Measurements from ENCODE around the gene PSD. TPM values are rescaled to one million over a fixed set of nuclear protein-coding genes. Genes with fewer than 3 reads are reported as not detected.
A peak's percentile ranks its signal among the peaks of the same experiment; 100 is the strongest.
"Not testable (repeated sequence)": the region's sequence is repeated elsewhere in the genome, so short reads cannot be mapped to it uniquely, and the experiment has no call there.

PSD gene
- total RNA-seq = 0.49 TPM
- long read RNA-seq = 0 reads

GRCh38 chr10:102418622-102419268, at the start of gene PSD:
TSS of gene PSD (minus strand) at chr10:102418785. CDS start at chr10:102417038, 1,747 bp downstream.
- DNase-seq (ENCODE audit: missing footprints) (no peak), ATAC-seq (no peak)
- intact Hi-C loops (cut with DNase I) = no loop called here

GRCh38 chr10:102467971-102468438, 49.4 kb upstream of the PSD start:
- no peak for ATAC-seq
- DNase-seq (ENCODE audit: missing footprints) = no peak
- intact Hi-C loops (cut with DNase I) = no loop called here

GRCh38 chr10:102467318-102467717, 48.7 kb upstream of the PSD start:
- no peak for DNase-seq (ENCODE audit: missing footprints)
- intact Hi-C loops (cut with DNase I) = no loop called here
- ATAC-seq = no peak

- DNase-seq (ENCODE audit: missing footprints) (no peak), ATAC-seq (no peak)
Observed at GRCh38 chr10:102465466-102465865, 46.9 kb upstream of the PSD start.

GRCh38 chr10:102463983-102464382, 45.4 kb upstream of the PSD start:
- intact Hi-C loops (cut with DNase I) = loop anchor here (5.0 kb wide), 1 partner anchor 38 kb away; the partner anchor contains the start of genes ACTR1A and SUFU
- DNase-seq (ENCODE audit: missing footprints) (no peak), ATAC-seq (no peak)

More at GRCh38 chr10:102465466-102465865, 46.9 kb upstream of the PSD start:
- intact Hi-C loops (cut with DNase I) = no loop called here

- no peak for DNase-seq (ENCODE audit: missing footprints)
- ATAC-seq = no peak
- intact Hi-C loops (cut with DNase I) = loop anchor here (5.0 kb wide), 1 partner anchor 40 kb away; the partner anchor contains the start of genes ACTR1A and SUFU
Observed at GRCh38 chr10:102462512-102463054, 44.0 kb upstream of the PSD start.

GRCh38 chr10:102461187-102462054, 42.8 kb upstream of the PSD start:
- peak; percentile 97 for DNase-seq (ENCODE audit: missing footprints)
- intact Hi-C loops (cut with DNase I) = loop anchor here (5.0 kb wide), 1 partner anchor 41 kb away; the partner anchor contains the start of genes ACTR1A and SUFU
- peak; percentile 97 for ATAC-seq

GRCh38 chr10:102460836-102461186, 42.2 kb upstream of the PSD start:
- intact Hi-C loops (cut with DNase I) = loop anchor here (5.0 kb wide), 1 partner anchor 41 kb away; the partner anchor contains the start of genes ACTR1A and SUFU
- no peak for DNase-seq (ENCODE audit: missing footprints)
- peak; percentile 6 for ATAC-seq

GRCh38 chr10:102458656-102459055, 40.1 kb upstream of the PSD start:
- intact Hi-C loops (cut with DNase I) = no loop called here
- no peak for DNase-seq (ENCODE audit: missing footprints)
- ATAC-seq = no peak

- ATAC-seq (no peak), DNase-seq (ENCODE audit: missing footprints) (no peak)
- intact Hi-C loops (cut with DNase I) = no loop called here
Observed at GRCh38 chr10:102457591-102458150, 39.1 kb upstream of the PSD start.

GRCh38 chr10:102455893-102456471, 37.4 kb upstream of the PSD start:
- intact Hi-C loops (cut with DNase I) = no loop called here
- no peak for ATAC-seq
- DNase-seq (ENCODE audit: missing footprints) = no peak

GRCh38 chr10:102454662-102455487, 36.3 kb upstream of the PSD start:
- intact Hi-C loops (cut with DNase I); DNase-seq (ENCODE audit: missing footprints); ATAC-seq: not testable (repeated sequence)

GRCh38 chr10:102453502-102453901, 34.9 kb upstream of the PSD start:
- ATAC-seq = no peak
- DNase-seq (ENCODE audit: missing footprints) = no peak
- intact Hi-C loops (cut with DNase I) = no loop called here

- ATAC-seq (peak; percentile 50), DNase-seq (ENCODE audit: missing footprints) (no peak)
- intact Hi-C loops (cut with DNase I) = no loop called here
Observed at GRCh38 chr10:102452672-102453340, 34.2 kb upstream of the PSD start.

- intact Hi-C loops (cut with DNase I) = loop anchor here (2.0 kb wide), 1 partner anchor 19 kb away; the partner anchor contains the start of gene CUEDC2
- ATAC-seq = no peak
- DNase-seq (ENCODE audit: missing footprints) = no peak
Observed at GRCh38 chr10:102451105-102451969, 32.8 kb upstream of the PSD start, which contains the start of gene C10orf95. TSS of gene C10orf95 (minus strand) at chr10:102451543. CDS start at chr10:102451093, 450 bp downstream.

Data from Right ventricle myocardium inferior (tissue), 1 donor.